Activated naive CD8-positive, alpha-beta T cell treated with anti-CD3 and anti-CD28 coated beads, Interleukin-2, amount 50 U/mL, for 16 hours (primary cell): ENCODE results near the gene ANO2.

Source experiments
- DNase-seq: peaks from one replicate; pipeline ENCODE4 v3.0.0-alpha.2; 2020; ENCODE audit warnings: low read depth, low spot score

ANO2 gene

GRCh38 chr12:5916785-5917290, 28.2 kb downstream of the ANO2 start:
- no peak for DNase-seq

GRCh38 chr12:5915511-5915910, 29.5 kb downstream of the ANO2 start:
- no peak for DNase-seq

DNA sequence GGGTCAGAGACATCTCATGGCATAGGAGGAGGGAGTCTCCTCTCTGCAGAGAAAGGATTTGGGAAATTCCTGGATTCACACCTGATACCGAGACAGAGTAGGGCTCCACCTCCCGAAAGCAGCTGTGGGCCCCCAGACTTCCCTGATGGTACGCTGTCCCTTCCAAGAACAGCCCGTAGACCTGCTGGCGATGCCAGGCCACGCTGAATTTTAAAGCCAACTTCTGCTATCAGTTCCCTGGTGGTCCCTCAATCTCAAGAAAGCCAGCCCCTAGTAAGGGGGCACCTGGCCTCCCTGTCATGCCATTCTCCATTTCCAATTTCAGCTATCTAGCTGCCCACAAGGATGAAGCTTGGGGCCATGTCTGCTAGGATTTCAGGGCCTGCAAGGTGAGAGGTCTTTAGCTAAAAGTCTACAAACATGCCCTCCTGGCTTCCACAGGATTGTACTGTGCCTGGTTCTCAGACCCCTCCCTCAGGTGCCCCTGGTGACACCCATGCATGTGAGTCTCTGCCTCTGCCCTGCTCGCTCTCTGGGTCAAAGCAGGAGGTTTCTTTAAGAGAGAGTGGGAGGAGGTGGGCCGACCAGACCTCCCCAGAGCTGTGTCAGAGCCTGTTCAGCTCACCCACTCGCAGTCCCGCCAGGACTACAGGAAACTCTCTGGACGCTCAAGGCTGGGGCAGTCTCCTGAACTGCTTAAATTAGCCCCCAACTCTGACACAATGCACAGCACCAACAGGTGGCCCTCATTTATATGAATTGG, 30.5 kb downstream of the ANO2 start:
- no peak for DNase-seq

GRCh38 chr12:5913387-5913786, 31.7 kb downstream of the ANO2 start:
- DNase-seq = no peak

DNA sequence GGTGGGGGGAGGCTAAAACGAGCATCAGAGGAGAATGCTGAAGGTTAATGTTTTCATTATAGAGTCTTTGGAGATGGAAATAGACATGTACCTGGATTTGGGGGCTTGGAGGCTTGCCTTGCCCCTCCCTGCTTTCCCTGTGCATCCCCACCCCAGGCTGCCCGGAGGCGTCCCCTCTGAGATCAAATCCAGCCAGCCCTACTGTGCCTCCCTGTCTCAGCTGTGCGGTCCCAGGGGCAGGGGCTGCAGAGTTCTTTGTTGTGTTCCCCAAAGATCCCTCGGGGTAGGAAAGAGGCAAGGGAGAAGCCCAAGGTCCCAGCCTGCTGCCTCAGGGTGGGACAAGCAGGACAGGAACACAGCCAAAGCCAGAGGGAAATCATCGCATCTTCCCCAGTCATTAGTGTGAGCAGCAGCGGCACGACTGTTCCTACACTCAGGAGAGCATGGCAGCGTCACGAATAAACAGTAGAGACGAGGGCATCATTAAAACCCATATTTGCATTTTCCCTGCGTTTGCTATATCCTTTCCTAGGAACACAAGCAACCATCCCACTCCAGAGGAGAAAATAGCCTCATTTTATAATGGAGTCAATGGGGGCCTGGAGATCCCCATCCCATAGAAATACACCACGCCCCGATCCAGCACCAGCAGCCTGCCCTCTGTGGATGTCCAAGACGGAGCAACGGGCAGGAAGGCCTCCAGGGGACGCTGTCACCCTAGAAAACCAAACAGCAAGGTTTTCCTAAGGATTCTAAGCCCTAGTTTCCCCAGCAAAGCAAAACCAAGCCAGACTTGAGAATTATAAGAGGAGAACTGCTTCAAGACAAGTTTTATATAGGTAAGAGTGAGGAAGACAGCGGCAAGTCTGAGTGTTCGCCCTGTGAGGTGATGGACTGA, 32.4 kb downstream of the ANO2 start:
- no peak for DNase-seq

DNA sequence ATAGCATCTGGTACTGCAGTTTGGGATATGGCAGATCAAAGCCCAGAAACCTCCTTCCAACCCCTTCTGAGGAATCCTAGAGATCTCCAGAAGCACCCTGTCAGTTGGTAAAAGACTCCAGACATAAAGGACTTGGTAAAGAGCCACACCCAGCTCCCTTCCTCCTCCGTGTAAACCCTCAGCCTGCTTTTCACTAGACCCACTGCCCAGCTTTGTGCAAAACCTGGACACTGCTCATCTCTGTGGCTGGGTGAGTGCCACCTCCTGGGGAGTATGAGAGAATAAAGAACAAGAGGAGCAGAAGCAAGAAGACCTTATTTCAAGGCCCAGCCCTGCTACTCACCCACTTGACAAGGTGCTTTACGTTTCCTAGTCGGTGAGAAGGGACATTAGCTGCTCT, 33.0 kb downstream of the ANO2 start:
- no peak for DNase-seq

DNA sequence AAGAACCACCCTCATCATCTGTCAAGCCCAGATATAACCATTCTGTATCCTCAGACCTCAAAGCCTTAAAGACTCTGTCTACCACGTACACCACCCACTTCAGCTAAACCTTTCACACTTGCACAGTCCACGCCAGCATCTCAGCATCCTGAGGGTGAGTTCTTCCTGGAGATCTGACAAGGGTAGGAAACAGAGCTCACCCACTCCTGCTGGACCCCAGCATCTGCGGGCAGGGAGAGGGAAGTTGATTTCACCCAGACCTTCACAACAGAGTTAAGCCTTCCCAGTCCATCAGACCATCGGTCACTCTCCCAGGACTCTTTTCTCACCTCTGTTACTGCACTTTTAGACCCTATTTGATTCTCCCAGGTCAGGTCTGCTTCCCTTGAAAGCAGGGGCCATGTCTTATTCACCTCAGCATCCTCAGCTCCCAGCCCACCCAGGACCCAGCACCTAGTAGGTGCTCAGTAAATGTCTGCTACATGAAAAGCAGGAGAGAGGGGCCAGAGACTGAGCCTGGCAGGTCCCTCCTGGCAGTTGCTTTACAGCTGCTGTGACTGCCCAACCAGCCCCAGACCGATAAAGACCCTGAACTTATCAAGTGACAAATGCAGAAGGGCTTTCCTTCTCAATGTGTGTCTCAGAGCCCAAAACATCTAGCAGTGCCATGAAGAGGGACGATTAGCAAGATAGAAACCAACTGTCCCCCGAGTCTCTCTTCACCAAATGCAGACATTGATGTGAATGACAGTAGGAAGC, 34.1 kb downstream of the ANO2 start:
- no peak for DNase-seq

- DNase-seq = no peak
Observed at GRCh38 chr12:5909560-5909959, 35.5 kb downstream of the ANO2 start.

DNA sequence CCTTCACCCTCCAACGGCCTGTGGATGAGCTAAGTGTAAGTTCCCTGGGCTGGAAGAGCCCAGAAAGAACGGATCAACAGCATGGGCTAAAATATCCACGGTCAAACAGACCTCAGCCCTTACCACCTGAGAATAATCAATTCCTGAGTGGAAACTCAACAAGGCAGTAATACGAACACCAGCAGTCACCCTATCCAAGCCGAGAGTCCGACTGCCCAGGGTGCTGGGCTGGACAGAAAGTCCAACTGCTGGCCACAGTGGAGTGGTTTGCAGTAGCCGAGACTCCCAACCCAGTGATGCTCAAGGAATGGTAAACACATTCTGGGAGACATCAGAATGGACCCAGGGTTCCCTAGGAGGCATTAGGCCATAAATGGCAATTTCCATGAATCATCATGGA, 36.8 kb downstream of the ANO2 start:
- DNase-seq = no peak

DNA sequence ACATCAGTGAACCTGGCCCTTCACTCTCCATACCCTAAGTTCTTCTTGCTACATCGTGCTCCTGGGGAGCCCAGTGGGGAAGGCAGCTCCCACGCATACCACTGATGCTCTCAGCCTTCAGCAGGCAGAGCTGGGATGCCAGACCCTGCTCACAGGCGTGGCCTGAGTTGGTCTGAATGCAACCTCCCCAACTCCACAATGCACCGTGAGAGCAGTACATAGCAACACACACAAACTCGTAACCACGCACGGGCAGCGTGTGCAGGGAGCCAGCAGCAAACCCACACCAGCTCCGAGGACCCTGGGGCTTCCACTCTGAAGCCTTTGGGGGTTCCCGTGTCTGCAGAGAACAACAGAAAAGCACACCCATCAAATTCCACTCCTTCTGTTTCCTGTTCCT, 37.3 kb downstream of the ANO2 start:
- no peak for DNase-seq

GRCh38 chr12:5905757-5906156, 39.3 kb downstream of the ANO2 start:
- DNase-seq = no peak

GRCh38 chr12:5904969-5905368, 40.1 kb downstream of the ANO2 start:
- no peak for DNase-seq

GRCh38 chr12:5904441-5904840, 40.6 kb downstream of the ANO2 start:
- DNase-seq = no peak

- DNase-seq = no peak
Observed at GRCh38 chr12:5902736-5903135, 42.3 kb downstream of the ANO2 start.

GRCh38 chr12:5901416-5901815, 43.6 kb downstream of the ANO2 start:
- no peak for DNase-seq

- DNase-seq = no peak
Observed at GRCh38 chr12:5900533-5901205, 44.4 kb downstream of the ANO2 start.

DNA sequence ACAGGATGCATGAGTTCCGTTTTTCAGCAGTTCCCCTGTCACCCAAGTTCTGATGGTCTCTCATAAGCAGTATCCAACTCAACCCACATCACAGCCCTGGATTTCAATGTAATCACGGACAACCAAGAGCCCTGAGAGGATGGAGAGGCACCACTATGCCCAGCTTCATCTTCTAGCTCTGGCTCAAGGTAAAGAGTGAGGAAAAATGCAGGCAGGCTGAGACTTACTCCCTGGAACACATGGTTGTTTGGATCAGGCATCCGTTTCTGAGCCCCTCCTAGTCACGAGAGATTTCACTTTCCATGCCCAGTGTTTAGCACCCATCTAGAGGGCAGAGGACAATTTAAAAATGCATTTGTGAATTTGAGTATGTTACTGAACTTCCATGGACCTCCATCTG, 45.0 kb downstream of the ANO2 start:
- no peak for DNase-seq

DNA sequence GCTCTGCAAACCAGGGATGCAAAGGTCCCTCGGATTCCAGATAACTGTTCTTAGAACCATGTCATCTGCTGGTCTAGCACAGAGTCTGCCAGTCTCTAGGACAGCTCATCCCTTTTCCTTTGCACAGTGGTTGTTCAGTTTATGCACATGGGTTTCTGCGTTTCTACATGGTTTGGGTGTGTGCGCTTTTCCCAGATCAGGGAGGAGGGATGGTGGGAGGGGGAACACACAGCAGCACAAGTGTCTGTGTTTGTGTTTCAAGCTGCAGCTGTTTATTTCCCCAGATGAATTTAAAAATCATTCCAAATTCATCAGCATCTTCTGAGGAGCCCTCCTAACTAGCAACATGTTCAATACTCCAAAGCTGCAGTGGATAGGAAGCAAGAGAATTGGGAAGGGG, 45.4 kb downstream of the ANO2 start:
- DNase-seq = no peak

- DNase-seq = no peak
Observed at GRCh38 chr12:5898874-5899273, 46.2 kb downstream of the ANO2 start.

DNA sequence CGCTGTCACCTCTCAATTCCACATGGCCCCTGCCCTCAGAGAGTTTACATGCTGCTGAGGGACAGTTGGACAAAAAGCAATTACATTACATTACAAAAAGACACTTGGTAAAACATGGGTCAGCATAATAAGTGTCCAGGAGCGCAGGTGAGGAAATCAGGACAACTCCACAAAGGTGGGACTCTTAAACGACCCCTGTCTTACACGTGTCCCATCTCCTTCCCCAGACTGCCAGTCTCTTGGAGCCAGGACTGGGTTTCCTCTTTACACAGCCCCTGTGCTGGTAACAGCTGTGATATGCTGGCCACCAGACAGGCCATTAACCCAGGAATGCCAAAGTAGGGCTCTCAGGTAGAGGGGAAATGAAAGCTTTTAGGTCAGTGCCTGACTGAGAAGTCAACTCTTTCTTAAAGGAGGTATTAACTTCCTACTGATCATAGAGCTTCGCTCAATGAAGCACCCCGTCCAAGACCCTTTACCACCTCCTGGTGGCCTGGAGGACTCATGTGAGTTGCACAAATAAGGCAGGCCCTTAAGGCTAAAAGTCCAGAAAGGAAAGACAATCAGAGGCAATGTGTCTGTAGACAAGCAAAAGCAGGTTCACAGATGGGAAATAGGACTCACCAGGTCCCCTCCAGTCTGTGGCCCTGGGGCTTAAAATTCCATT, 55.5 kb downstream of the ANO2 start:
- no peak for DNase-seq

- DNase-seq = no peak
Observed at GRCh38 chr12:5888816-5889315, 56.2 kb downstream of the ANO2 start.
